GM19455 (cell line): ENCODE data around the gene EMILIN3.

Experiments
- ATAC-seq: cut with Tn5 transposase; IDR thresholded peaks from one replicate; pipeline ENCODE4 v1.9.1; 2021; ENCODE audit not compliant: unreplicated experiment

EMILIN3 gene

GRCh38 chr20:41365777-41366545 is 657 bp downstream of the EMILIN3 start:
- no peak for ATAC-seq

GRCh38 chr20:41364967-41365765 is 1.5 kb downstream of the EMILIN3 start:
- no peak for ATAC-seq

GRCh38 chr20:41364236-41364855 is 2.3 kb downstream of the EMILIN3 start:
- no peak for ATAC-seq

DNA sequence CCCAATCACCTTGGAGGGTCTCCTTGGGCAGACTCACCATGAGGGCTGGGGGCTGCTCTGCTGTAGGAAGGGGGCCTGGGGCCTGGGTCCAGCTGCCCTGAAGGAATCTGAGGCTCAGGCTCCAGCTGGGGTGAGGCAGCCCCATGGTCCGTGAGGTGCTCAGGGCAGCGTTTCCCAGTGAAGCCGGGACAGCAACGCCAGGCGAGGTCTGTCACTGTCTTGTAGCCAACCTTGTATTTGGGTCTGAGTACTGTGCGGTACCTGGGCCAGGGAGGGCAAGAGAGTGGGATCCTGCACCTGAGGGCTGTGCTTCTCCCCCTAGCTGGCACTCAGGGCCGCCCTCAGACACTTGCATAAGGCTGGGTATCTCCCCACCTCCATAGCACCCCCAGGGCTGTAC is 3.0 kb downstream of the EMILIN3 start:
- ATAC-seq: no peak

DNA sequence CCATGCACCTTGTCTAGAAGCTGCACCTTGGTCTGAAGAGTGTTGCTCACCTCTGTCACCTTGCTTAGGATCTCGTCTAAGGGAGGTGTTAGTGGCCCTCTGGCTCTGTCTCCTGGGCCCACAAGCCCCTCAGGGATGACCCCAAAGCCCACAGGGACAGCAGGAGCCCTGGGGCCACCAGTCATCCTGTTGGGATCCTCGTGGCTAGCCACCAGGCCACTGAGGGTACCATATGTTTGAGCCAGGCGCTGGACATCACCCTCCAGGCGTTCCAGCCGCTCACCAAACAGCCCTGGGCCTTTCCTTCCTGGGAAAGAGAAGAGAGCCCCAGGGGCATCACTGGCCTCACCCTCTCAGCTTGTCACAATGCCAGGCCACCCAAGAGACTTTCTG is 3.9 kb downstream of the EMILIN3 start:
- ATAC-seq: no peak

DNA sequence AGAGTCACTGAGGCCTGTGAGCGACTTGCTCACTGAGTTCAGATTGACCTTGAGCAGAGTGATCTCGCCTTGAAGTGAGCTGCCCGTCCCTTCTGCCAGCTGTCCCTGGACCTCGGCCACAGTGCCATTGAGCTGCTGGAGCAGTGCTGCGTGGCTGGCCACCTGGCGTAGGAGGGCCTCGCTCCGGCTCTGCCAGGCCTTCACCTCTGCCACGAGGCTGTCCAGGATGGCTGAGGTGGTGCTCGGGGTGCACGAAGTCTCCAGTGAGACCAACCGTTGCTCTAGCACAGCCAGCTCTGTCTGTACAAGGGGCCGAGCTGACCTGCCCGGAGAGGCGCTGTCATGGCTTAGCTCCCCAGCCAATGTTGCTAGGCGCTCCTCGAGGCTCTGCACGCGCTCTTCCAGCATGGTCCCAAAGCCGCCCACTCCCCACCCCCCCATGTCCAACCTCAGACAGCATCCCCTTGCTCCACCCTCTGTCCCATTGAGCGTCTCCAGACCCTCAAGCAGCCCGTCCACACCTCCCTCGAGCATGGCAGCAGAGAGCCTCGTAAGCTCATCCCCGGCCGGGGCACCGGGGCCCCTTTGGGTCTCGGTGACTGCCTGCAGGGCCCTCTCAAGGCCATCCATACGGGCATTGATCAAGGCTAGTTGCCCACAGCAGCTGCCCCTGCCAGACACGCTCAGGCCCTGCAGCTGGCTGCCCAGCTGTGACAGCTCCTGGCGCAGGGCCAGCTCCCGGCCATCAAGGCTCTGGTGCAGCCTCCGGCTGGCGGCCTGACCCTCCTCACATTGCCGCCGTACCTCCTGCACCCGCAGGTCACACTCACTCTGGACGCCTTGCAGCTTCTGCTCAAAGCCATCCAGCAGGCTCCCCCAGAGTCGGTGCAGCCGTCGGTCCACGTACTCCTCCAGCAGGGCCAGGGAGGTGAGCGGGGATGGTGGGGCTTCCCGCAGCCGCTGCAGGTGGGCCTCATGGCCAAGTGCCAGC is 4.6 kb downstream of the EMILIN3 start:
- ATAC-seq: no peak

DNA sequence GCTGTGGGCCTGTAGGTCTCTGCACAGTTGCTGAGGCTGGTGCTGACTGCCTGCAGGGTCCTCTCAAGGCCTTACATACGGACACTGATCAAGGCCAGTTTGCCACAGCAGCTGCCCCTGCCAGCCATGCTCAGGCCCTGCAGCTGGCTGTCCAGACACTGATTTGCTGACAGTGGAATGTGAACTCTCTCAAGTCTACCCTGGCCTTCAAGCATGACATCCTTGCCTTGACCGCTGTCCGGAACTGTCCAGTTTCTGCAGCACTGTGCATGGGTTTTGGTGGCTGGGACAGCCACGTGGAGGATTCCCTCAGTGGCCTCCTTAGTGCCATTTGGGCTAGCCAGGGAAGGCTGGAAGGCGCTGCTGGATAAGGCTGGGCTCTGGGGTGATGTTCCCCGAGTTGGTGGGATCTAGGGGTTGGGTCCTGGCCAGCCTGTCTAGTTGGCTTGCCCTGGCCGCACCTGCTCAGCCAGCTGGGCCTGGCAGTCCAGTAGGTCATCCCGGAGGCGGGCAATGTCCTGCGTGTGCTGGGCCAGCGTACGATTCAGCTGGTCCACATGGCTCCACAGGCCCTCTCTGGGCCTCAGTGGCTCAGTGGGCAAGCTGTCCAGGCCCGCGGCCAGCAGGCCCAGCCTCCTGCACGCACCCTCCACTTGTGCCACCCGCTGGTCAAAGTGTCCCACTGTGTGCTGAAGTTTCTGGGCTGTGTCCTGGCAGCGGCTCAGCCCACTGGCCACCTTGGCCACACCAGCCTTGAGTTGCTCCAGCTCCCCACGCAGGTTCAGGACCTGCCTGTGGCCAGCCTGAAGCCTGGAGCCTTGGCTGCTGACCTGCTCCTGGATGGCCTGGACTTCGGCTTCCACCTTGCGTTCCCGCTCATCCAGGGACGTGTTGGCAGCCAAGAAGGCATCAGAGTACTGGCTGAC is 5.5 kb downstream of the EMILIN3 start:
- ATAC-seq: no peak

GRCh38 chr20:41359541-41360011 is 7.0 kb downstream of the EMILIN3 start:
- no peak for ATAC-seq

DNA sequence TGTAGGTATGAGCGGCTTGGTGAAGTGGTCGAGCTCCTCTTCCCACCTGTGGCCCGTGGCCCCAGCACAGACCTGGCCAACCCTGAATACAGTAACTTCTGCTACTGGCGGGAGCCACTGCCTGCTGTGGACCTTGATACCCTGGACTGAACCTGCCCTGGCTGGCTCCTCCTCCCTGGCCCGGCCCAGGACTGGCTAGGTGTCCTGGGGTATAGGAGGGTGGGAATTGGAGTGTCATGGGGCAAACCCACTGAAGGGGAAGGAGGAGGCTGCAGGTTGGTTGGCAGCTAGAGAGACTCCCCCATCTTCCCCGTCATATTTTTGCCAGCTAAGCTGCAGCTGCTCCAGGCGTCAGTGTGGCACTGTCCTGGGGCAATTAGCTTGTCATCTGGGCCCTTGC is 7.9 kb downstream of the EMILIN3 start:
- no peak for ATAC-seq

DNA sequence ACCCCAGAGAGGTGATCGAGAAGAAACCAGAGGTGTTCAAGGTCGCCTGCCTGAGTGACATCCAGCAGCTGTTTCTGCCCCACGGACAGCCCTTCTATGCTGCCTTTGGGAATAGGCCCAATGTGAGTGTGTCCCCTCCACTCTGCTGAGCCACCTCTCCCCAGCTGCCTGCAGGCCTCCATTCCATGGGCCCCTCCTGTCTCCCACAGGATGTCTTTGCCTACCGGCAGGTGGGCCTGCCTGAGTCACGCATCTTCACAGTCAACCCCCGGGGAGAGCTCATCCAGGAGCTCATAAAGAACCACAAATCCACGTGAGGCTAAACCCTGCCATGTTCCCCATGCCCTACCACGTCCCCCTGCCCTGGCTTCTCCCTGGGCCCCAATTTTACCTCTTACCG is 8.4 kb downstream of the EMILIN3 start:
- no peak for ATAC-seq

- no peak for ATAC-seq
Observed at GRCh38 chr20:41357424-41358163, 9.0 kb downstream of the EMILIN3 start.

- no peak for ATAC-seq
Observed at GRCh38 chr20:41356951-41357350, 9.7 kb downstream of the EMILIN3 start.

- ATAC-seq: no peak
Observed at GRCh38 chr20:41355598-41356203, 10.9 kb downstream of the EMILIN3 start.

- ATAC-seq: no peak
Observed at GRCh38 chr20:41355192-41355591, 11.4 kb downstream of the EMILIN3 start.

DNA sequence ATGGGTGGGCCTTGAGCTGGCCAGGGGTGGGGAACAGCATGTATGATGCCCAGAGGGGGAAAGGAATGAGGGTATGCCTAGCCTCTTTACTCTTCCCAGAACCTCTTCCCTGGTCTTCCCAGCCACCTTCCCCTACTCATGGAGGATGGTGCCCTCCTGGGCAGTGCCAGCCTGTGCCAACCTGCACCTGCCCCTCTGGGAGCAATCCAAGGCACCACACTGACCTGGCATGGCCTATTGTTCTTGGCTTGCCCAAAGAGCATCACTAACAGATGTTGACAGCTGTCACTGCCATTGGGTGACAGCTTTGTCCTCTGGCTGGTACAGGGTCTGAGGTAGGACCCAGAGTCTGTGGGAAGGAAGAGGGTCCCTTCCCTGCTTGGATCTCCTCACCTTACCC is 13.1 kb downstream of the EMILIN3 start:
- no peak for ATAC-seq

- no peak for ATAC-seq
Observed at GRCh38 chr20:41352666-41353065, 14.0 kb downstream of the EMILIN3 start.

DNA sequence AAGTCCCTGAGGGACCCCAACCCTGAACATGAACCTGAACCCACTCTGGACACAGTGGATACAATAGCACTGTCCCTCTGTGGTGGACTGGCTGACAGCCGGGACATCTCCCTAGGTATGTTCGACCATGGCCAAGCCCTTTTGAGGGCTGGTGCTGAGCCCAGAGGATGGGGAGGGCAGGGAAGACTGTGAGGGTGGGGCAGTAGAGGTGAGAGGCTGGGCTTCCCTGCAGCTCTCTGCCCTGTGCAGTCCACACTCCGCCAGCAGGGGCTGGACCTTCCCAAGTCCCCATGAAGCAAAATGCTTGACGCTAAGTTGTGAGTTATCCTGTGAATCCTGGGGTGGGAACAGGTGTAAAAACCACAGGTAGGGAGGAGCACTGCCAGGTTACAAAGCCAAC is 14.5 kb downstream of the EMILIN3 start:
- no peak for ATAC-seq

DNA sequence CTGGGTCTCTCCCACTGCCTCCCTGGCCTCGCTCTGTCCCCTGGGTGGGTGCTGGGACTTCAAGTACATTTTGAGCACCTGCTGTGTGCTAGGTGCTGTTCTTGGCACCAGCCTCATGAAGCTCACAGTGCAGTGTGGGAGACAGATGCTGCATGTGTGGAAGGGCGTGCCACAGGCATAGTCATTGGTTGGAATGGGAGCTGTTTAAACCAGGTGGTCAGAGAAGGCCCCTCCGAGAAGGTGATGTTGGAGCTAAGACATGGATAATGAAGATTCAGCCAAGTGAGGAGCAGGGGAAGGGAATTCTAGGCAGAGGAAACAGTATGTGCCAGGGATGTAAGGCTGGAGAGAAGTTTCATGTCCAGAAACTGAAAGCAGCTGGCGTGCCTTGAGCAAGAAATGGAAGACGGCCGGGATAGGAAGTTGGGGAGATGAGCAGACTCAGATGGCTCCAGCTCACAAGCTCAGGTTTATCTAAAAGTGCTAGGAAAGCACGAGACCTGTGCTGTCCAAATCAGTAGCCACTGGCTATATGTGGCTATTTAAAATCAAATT is 16.1 kb downstream of the EMILIN3 start:
- no peak for ATAC-seq
